Stomach (tissue), 9 donors: Measurements from ENCODE around the gene TMEM154. TPM values are rescaled to one million over a fixed set of nuclear protein-coding genes. Genes with fewer than 3 reads are reported as not detected.

Experiments
- DNase-seq, 2 donors: peaks; one replicate each; pipeline versions ENCODE4 v3.0.0 to v3.0.0-alpha.2; 2013 to 2019
- H3K27ac ChIP-seq, 5 donors: fragments of 200-600 bp in 4 of 5; sonication (generic) in 4 of 5; one replicate each; pipeline ENCODE4 v1.5.1; 2013 to 2019; ENCODE audit warnings: mild to moderate bottlenecking in 1 of 5, moderate library complexity in 1 of 5
- H3K27me3 ChIP-seq, 3 donors: fragments of 200-600 bp; sonication (generic); one replicate each; pipeline ENCODE4 v1.5.1; 2017 to 2019; ENCODE audit warnings: mixed run types in 1 of 3
- H3K36me3 ChIP-seq, 4 donors: fragments of 200-600 bp; sonication (generic); 1 replicate in 3 of 4; 2 replicates in 1 of 4; pipeline ENCODE4 v1.5.1; 2016 to 2019
- H3K4me1 ChIP-seq, 4 donors: fragments of 200-600 bp; sonication (generic); one replicate each; pipeline ENCODE4 v1.5.1; 2016 to 2019
- H3K4me3 ChIP-seq, 4 donors: fragments of 200-600 bp; sonication (generic) in 3 of 4; one replicate each; pipeline ENCODE4 v1.5.1; 2016 to 2019; ENCODE audit warnings: mild to moderate bottlenecking in 1 of 4
- H3K9me3 ChIP-seq, 4 donors: fragments of 200-600 bp; sonication (generic); one replicate each; pipeline ENCODE4 v1.5.1; 2016 to 2019
- CTCF ChIP-seq, 7 experiments: fragments of 450-650 bp in 4 of 7; fragments of 200-600 bp in 3 of 7; sonication (generic) in 3 of 7; IDR thresholded peaks; one replicate each; pipeline ENCODE4 v1.5.1; 2016 to 2019; ENCODE audit warnings: antibody characterized with exemption in 7 of 7, control low read depth in 2 of 7, mild to moderate bottlenecking in 1 of 7
- EP300 ChIP-seq: sonication (generic); formaldehyde crosslinking; IDR thresholded peaks from one replicate; pipeline ENCODE4 v1.6.1; 2017; ENCODE audit warnings: antibody characterized with exemption
- POLR2A ChIP-seq, 4 donors: fragments of 450-650 bp; IDR thresholded peaks; one replicate each; pipeline ENCODE4 v1.6.1; 2016; ENCODE audit warnings: antibody characterized with exemption in 4 of 4, control low read depth in 2 of 4, mild to moderate bottlenecking in 1 of 4, moderate library complexity in 1 of 4
- POLR2AphosphoS5 ChIP-seq, 3 donors: sonication (generic); formaldehyde crosslinking; IDR thresholded peaks; one replicate each; pipeline ENCODE4 v1.6.1; 2016; ENCODE audit warnings: antibody characterized with exemption in 3 of 3
- WGBS, 5 donors: extraction: QIAGEN DNeasy Blood & Tissue Kit in 3 of 5; methylation state at CpG; one replicate each; pipeline versions ENCODE4 v1.1.5 to v1.1.7; 2013 to 2018; 5-methylcytosine and 5-hydroxymethylcytosine counted together
- intact Hi-C: fragments of 100-400 bp; cut with DNase I; formaldehyde crosslinking; loops from one replicate; pipeline ENCODE4 v1.15.1; 2023; ENCODE audit warnings: low total_unique reads
- polyA plus RNA-seq, 3 donors: library from polyadenylated mRNA; stranded (reverse); fragments of 200-250 nt; gene quantifications; one replicate each; pipeline ENCODE4 v1.2.3, GENCODE V29; 2013
- total RNA-seq, 5 donors: library from RNA; depleted of rRNA; stranded (reverse); fragments of >200 nt; gene quantifications; one replicate each; pipeline versions ENCODE4 v1.1.0 to v1.2.3, GENCODE V29; 2014 to 2016
- donor health status: healthy with polysubstance abuse.
- donor health status: Bipolar disorder and iron deficiency.
- donor health status: healthy.

The TMEM154 gene
- total and polyA plus RNA-seq, 8 donors, result under 0.01 to 5.5 (median 0.69) TPM

GRCh38 chr4:152660526-152660925, 19.3 kb downstream of the TMEM154 start:
- Histone ChIP-seq H3K27me3 (no peaks in the 10 kb centered on the region), H3K27ac (peak overlapping the region in 1 of 5 donors; percentile 9), H3K36me3 (no peaks in the 10 kb centered on the region), H3K4me3 (no peak overlapping the region), H3K4me1 (peaks cover 0 to 12% (median 0%) of the 10 kb centered on the region in 4 donors), H3K9me3 (peaks cover 0 to 30% (median 21%) of the 10 kb centered on the region in 4 donors)
- no peak for TF ChIP-seq EP300
- no peak for TF ChIP-seq CTCF (IDR thresholded peaks at IDR 0.05)
- TF ChIP-seq POLR2A (IDR thresholded peaks at IDR 0.05), result no peak
- TF ChIP-seq POLR2AphosphoS5 (IDR thresholded peaks at IDR 0.05), result no peak
- WGBS, 5 donors, result 74 to 93% (median 85%) methylated on average over 5 of the region's 5 CpGs
- DNase-seq, result no peak
- intact Hi-C loops, result no loop called here

DNA sequence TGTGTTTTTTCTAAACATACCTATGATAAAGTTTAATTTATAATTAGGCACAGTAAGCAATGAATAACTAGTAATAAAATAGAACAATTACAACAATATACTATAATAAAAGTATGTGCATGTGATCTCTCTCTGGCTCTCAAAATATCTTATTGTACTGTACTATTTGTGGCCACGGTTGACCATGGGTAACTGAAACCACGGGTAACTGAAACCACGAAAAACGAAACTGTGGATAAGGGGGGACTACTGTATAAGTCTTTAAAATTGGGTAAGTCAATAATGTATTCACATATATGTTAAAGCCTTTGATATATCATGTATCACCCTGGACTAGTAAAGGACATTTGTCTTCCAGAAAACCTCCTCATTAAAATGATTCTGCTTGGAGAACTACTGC, 20.0 kb downstream of the TMEM154 start:
- H3K27me3 ChIP-seq, result no peaks in the 10 kb centered on the region
- no peaks in the 10 kb centered on the region for H3K36me3 ChIP-seq
- H3K9me3 ChIP-seq, result peaks cover 0 to 30% (median 21%) of the 10 kb centered on the region in 4 donors
- no peak overlapping the region for H3K27ac ChIP-seq
- H3K4me1 ChIP-seq, result peaks cover 0 to 12% (median 0%) of the 10 kb centered on the region in 4 donors
- intact Hi-C loops, result no loop called here
- no peak overlapping the region for H3K4me3 ChIP-seq
- 70 to 91% (median 82%) methylated on average over 4 of the region's 4 CpGs for WGBS, 5 donors
- TF ChIP-seq POLR2AphosphoS5 (IDR thresholded peaks at IDR 0.05) (no peak), POLR2A (IDR thresholded peaks at IDR 0.05) (no peak), EP300 (no peak), CTCF (IDR thresholded peaks at IDR 0.05) (no peak)
- no peak for DNase-seq

DNA sequence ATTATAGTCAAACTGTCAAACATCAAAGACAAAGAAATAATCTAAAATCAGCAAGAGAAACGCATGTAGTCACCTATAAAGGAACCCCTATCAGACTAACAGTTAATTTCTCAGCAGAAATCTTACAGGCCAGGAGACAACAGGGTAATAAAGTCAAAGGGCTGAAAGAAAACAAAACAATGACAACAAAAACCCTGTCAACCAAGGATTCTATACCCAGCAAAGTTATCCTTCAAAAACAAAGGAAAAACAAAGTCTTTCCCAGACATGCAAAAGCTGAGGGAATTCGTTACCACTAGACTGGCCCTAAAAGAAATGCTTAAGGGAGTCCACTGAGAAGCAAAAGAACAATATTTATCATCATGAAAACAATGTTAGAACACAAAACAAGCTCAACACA, 22.1 kb downstream of the TMEM154 start:
- intact Hi-C loops, result no loop called here

GRCh38 chr4:152655272-152656129, 24.3 kb downstream of the TMEM154 start:
- DNase-seq, result no peak
- 78 to 90% (median 84%) methylated on average over 1 to 7 of the region's 7 CpGs for WGBS, 5 donors
- H3K27me3 ChIP-seq, result no peaks in the 10 kb centered on the region
- H3K27ac ChIP-seq, result no peak overlapping the region
- TF ChIP-seq CTCF (IDR thresholded peaks at IDR 0.05) (no peak), POLR2A (IDR thresholded peaks at IDR 0.05) (no peak), POLR2AphosphoS5 (IDR thresholded peaks at IDR 0.05) (no peak), EP300 (no peak)
- H3K4me3 ChIP-seq, result no peak overlapping the region
- no peaks in the 10 kb centered on the region for H3K4me1 ChIP-seq
- H3K9me3 ChIP-seq, result peaks cover 0 to 30% (median 21%) of the 10 kb centered on the region in 4 donors
- intact Hi-C loops, result no loop called here
- H3K36me3 ChIP-seq, result no peaks in the 10 kb centered on the region

More for the DNA sequence above, 22.1 kb downstream of the TMEM154 start:
- H3K36me3 ChIP-seq, result no peaks in the 10 kb centered on the region
- no peak for DNase-seq
- peaks cover 0 to 4% (median 0%) of the 10 kb centered on the region in 4 donors for H3K4me1 ChIP-seq
- H3K27ac ChIP-seq, result no peak overlapping the region
- TF ChIP-seq POLR2AphosphoS5 (IDR thresholded peaks at IDR 0.05) (no peak), POLR2A (IDR thresholded peaks at IDR 0.05) (no peak), EP300 (no peak), CTCF (IDR thresholded peaks at IDR 0.05) (no peak)
- H3K9me3 ChIP-seq, result peaks cover 0 to 30% (median 21%) of the 10 kb centered on the region in 4 donors
- WGBS, 5 donors, result 92 to 96% (median 94%) methylated on average over 2 of the region's 2 CpGs
- H3K27me3 ChIP-seq, result no peaks in the 10 kb centered on the region
- no peak overlapping the region for H3K4me3 ChIP-seq
